Measurements from ENCODE around the gene NCAM1.

GRCh38 chr11:113173126-113173525 lies 211.9 kb downstream of the NCAM1 start:
- TF ChIP-seq RAD21 (IDR thresholded peaks at IDR 0.05; ENCODE audit: low read depth) (no peak), YY1 (IDR thresholded peaks at IDR 0.05; ENCODE audit: low read depth) (no peak), TEAD4 (IDR thresholded peaks at IDR 0.05) (no peak), CEBPB (IDR thresholded peaks at IDR 0.05) (no peak), MAX (IDR thresholded peaks at IDR 0.05) (no peak)

Measured in Ishikawa (cell line).